BE2C (cell line): ENCODE results near the gene SESN2. TPM values are rescaled to one million over a fixed set of nuclear protein-coding genes. Genes with fewer than 3 reads are reported as not detected.

Experiments
- DNase-seq: peaks from one replicate; pipeline ENCODE4 v3.0.0-alpha.2; 2020
- H3K27me3 ChIP-seq: fragments of 250-450 bp; sonication (Bioruptor Pico); 2 replicates; pipeline ENCODE4 v1.5.1; 2020; ENCODE audit warnings: mild to moderate bottlenecking
- H3K36me3 ChIP-seq: fragments of 250-450 bp; sonication (Bioruptor Pico); 2 replicates; pipeline ENCODE4 v1.5.1; 2020; ENCODE audit warnings: mild to moderate bottlenecking
- H3K4me1 ChIP-seq: fragments of 250-450 bp; sonication (Bioruptor Pico); 2 replicates; pipeline ENCODE4 v1.5.1; 2020
- H3K4me3 ChIP-seq: 2 replicates; pipeline ENCODE4 v1.5.1; 2011; ENCODE audit warnings: low read depth, low read length
- H3K9me3 ChIP-seq: fragments of 250-450 bp; sonication (Bioruptor Pico); 2 replicates; pipeline ENCODE4 v1.5.1; 2020
- CTCF ChIP-seq: IDR thresholded peaks from 2 replicates; pipeline ENCODE4 v1.5.1; 2012; ENCODE audit warnings: mild to moderate bottlenecking, low read depth, low read length
- polyA plus RNA-seq: library from polyadenylated mRNA; unstranded; fragments of >200 nt; gene quantifications from one replicate; pipeline ENCODE4 v1.2.1, GENCODE V29; 2012; ENCODE audit warnings: low read depth, missing spikeins; ENCODE audit not compliant: insufficient read length, insufficient read depth

Gene SESN2
- polyA plus RNA-seq, result 15.3 TPM

GRCh38 chr1:28259252-28259933, at the start of gene SESN2:
Gene SESN2, plus strand, starts transcription at chr1:28259518. Its CDS starts 330 bp downstream, at chr1:28259848.
- no peak for TF ChIP-seq CTCF
- H3K36me3 ChIP-seq, result no peaks in the 10 kb centered on the region; the same call in 1 of the 2 replicates
- no peaks in the 10 kb centered on the region for H3K27me3 ChIP-seq
- H3K4me3 ChIP-seq, result peak within 1 kb of the TSS; percentile 81
- no peaks in the 10 kb centered on the region for H3K9me3 ChIP-seq
- no peaks in the 10 kb centered on the region for H3K4me1 ChIP-seq
- DNase-seq, result peak; percentile 97

- Histone ChIP-seq H3K36me3 (no peaks in the 10 kb centered on the region; the same call in none of the 2 replicates), H3K27me3 (no peaks in the 10 kb centered on the region), H3K4me3 (no peak overlapping the region), H3K4me1 (no peaks in the 10 kb centered on the region), H3K9me3 (no peaks in the 10 kb centered on the region)
- no peak for DNase-seq
- TF ChIP-seq CTCF, result no peak
Observed at GRCh38 chr1:28209700-28210099, 49.6 kb upstream of the SESN2 start.

GRCh38 chr1:28213315-28213714, 46.0 kb upstream of the SESN2 start:
- DNase-seq, result no peak
- Histone ChIP-seq H3K4me3 (no peak overlapping the region), H3K4me1 (no peaks in the 10 kb centered on the region), H3K27me3 (no peaks in the 10 kb centered on the region), H3K36me3 (no peaks in the 10 kb centered on the region), H3K9me3 (no peaks in the 10 kb centered on the region)
- TF ChIP-seq CTCF, result no peak

- Histone ChIP-seq H3K4me3 (no peak overlapping the region), H3K9me3 (no peaks in the 10 kb centered on the region), H3K36me3 (peaks cover 3% of the 10 kb centered on the region; the same call in 1 of the 2 replicates), H3K27me3 (no peaks in the 10 kb centered on the region), H3K4me1 (no peaks in the 10 kb centered on the region)
- no peak for TF ChIP-seq CTCF
- DNase-seq, result no peak
Observed at GRCh38 chr1:28229089-28229488, 30.2 kb upstream of the SESN2 start.

GRCh38 chr1:28229996-28230395, 29.3 kb upstream of the SESN2 start:
- no peak for TF ChIP-seq CTCF
- H3K9me3 ChIP-seq, result no peaks in the 10 kb centered on the region
- H3K36me3 ChIP-seq, result peaks cover 3% of the 10 kb centered on the region; the same call in 1 of the 2 replicates
- no peaks in the 10 kb centered on the region for H3K4me1 ChIP-seq
- no peak overlapping the region for H3K4me3 ChIP-seq
- no peak for DNase-seq
- no peaks in the 10 kb centered on the region for H3K27me3 ChIP-seq

- peak within 1 kb of the TSS; percentile 89 for H3K4me3 ChIP-seq
- H3K4me1 ChIP-seq, result no peaks in the 10 kb centered on the region
- H3K9me3 ChIP-seq, result no peaks in the 10 kb centered on the region
- peaks cover 6% of the 10 kb centered on the region for H3K36me3 ChIP-seq
- peak; percentile 90 for DNase-seq
- TF ChIP-seq CTCF, result no peak
- H3K27me3 ChIP-seq, result no peaks in the 10 kb centered on the region
Observed at GRCh38 chr1:28232558-28233263, 26.6 kb upstream of the SESN2 start, which contains the start of gene DNAJC8. Gene DNAJC8, minus strand, starts transcription at chr1:28233029. Its CDS starts 31 bp downstream, at chr1:28232998.
